ENCODE results near the gene TNP1. TPM values are rescaled to one million over a fixed set of nuclear protein-coding genes. Genes with fewer than 3 reads are reported as not detected.
A peak's percentile ranks its signal among the peaks of the same experiment; 100 is the strongest.

The TNP1 gene
- total RNA-seq, 1 donor from 2014 or later: not detected

GRCh38 chr2:216851486-216852090 lies 8.3 kb downstream of the TNP1 start:
- no peak for TF ChIP-seq CTCF (IDR thresholded peaks at IDR 0.05; ENCODE audit: insufficient read depth, low read length, severe bottlenecking)
- no peak for DNase-seq (ENCODE audit: low read depth)
- H3K27me3 ChIP-seq (ENCODE audit: control insufficient read depth, insufficient read depth, low read length): no peaks in the 10 kb centered on the region
- no peak for FAIRE-seq
- H3K36me3 ChIP-seq (ENCODE audit: control insufficient read depth, insufficient read depth, low read length): no peaks in the 10 kb centered on the region
- no peak overlapping the region for H3K4me3 ChIP-seq (ENCODE audit: low read depth, low read length)

GRCh38 chr2:216850665-216851322 lies 9.1 kb downstream of the TNP1 start:
- DNase-seq (ENCODE audit: low read depth) (no peak), FAIRE-seq (no peak)
- H3K4me3 ChIP-seq (ENCODE audit: low read depth, low read length): no peak overlapping the region

GRCh38 chr2:216849987-216850386 lies 9.9 kb downstream of the TNP1 start:
- no peak overlapping the region for H3K4me3 ChIP-seq (ENCODE audit: low read depth, low read length)
- TF ChIP-seq CTCF (IDR thresholded peaks at IDR 0.05; ENCODE audit: insufficient read depth, low read length, severe bottlenecking): no peak
- no peaks in the 10 kb centered on the region for H3K27me3 ChIP-seq (ENCODE audit: control insufficient read depth, insufficient read depth, low read length)
- FAIRE-seq (no peak), DNase-seq (ENCODE audit: low read depth) (peak; percentile 63)
- H3K36me3 ChIP-seq (ENCODE audit: control insufficient read depth, insufficient read depth, low read length): no peaks in the 10 kb centered on the region

More at GRCh38 chr2:216850665-216851322, 9.1 kb downstream of the TNP1 start:
- H3K27me3 ChIP-seq (ENCODE audit: control insufficient read depth, insufficient read depth, low read length): no peaks in the 10 kb centered on the region
- TF ChIP-seq CTCF (IDR thresholded peaks at IDR 0.05; ENCODE audit: insufficient read depth, low read length, severe bottlenecking): no peak
- no peaks in the 10 kb centered on the region for H3K36me3 ChIP-seq (ENCODE audit: control insufficient read depth, insufficient read depth, low read length)

GRCh38 chr2:216845426-216845825 lies 14.4 kb downstream of the TNP1 start:
- no peak for TF ChIP-seq CTCF (IDR thresholded peaks at IDR 0.05; ENCODE audit: insufficient read depth, low read length, severe bottlenecking)
- FAIRE-seq: no peak
- Histone ChIP-seq H3K27me3 (ENCODE audit: control insufficient read depth, insufficient read depth, low read length) (no peaks in the 10 kb centered on the region), H3K4me3 (ENCODE audit: low read depth, low read length) (no peak overlapping the region), H3K36me3 (ENCODE audit: control insufficient read depth, insufficient read depth, low read length) (no peaks in the 10 kb centered on the region)
- no peak for DNase-seq (ENCODE audit: low read depth)

GRCh38 chr2:216842636-216843035 lies 17.2 kb downstream of the TNP1 start:
- no peaks in the 10 kb centered on the region for H3K36me3 ChIP-seq (ENCODE audit: control insufficient read depth, insufficient read depth, low read length)
- H3K4me3 ChIP-seq (ENCODE audit: low read depth, low read length): no peak overlapping the region
- TF ChIP-seq CTCF (IDR thresholded peaks at IDR 0.05; ENCODE audit: insufficient read depth, low read length, severe bottlenecking): no peak
- no peaks in the 10 kb centered on the region for H3K27me3 ChIP-seq (ENCODE audit: control insufficient read depth, insufficient read depth, low read length)
- FAIRE-seq (no peak), DNase-seq (ENCODE audit: low read depth) (no peak)
